Right atrium auricular region (tissue), 2 donors: ENCODE measurements around the gene IL25. TPM values are rescaled to one million over a fixed set of nuclear protein-coding genes. Genes with fewer than 3 reads are reported as not detected.
"Not testable (repeated sequence)": the region's sequence is repeated elsewhere in the genome, so short reads cannot be mapped to it uniquely, and the experiment has no call there.

Experiments used
- DNase-seq: peaks from one replicate; pipeline ENCODE4 v3.0.0-alpha.2; 2019; ENCODE audit warnings: low spot score
- H3K27ac ChIP-seq, 2 donors: fragments of 200-600 bp; sonication (generic); 1 replicate in 1 of 2; 2 replicates in 1 of 2; pipeline ENCODE4 v1.5.1; 2016 to 2019
- H3K27me3 ChIP-seq, 2 donors: fragments of 200-600 bp; sonication (generic); one replicate each; pipeline versions ENCODE4 v1.5.1 to v1.6.0; 2017 to 2019
- H3K36me3 ChIP-seq: fragments of 200-600 bp; sonication (generic); one replicate; pipeline ENCODE4 v1.5.1; 2016
- H3K4me1 ChIP-seq, 2 donors: fragments of 200-600 bp; sonication (generic); one replicate each; pipeline versions ENCODE4 v1.5.1 to v1.6.0; 2017 to 2019
- H3K4me3 ChIP-seq, 2 donors: fragments of 200-600 bp; sonication (generic); 1 replicate in 1 of 2; 2 replicates in 1 of 2; pipeline ENCODE4 v1.5.1; 2017 to 2019; ENCODE audit warnings: mild to moderate bottlenecking in 1 of 2, moderate library complexity in 1 of 2
- H3K9me3 ChIP-seq, 2 donors: fragments of 200-600 bp; sonication (generic); one replicate each; pipeline ENCODE4 v1.5.1; 2019
- total RNA-seq, 2 donors: library from RNA; depleted of rRNA; stranded (reverse); fragments of >200 nt; gene quantifications; one replicate each; pipeline ENCODE4 v1.1.0, GENCODE V29; 2016
- TF ChIP-seq, protein P1 (sequence below), 2 donors: fragments of 200-600 bp; sonication (generic); IDR thresholded peaks; one replicate each; pipeline ENCODE4 v1.5.1; 2019; ENCODE audit warnings: antibody characterized with exemption in 2 of 2

IL25 gene
- total RNA-seq, 2 donors from 2014 or later: not detected

- Histone ChIP-seq H3K4me3 (no peak overlapping the region), H3K27ac (no peak overlapping the region), H3K36me3 (peaks cover 96% of the 10 kb centered on the region), H3K9me3 (no peaks in the 10 kb centered on the region), H3K4me1 (no peaks in the 10 kb centered on the region), H3K27me3 (no peaks in the 10 kb centered on the region)
- TF ChIP-seq, protein P1, sequence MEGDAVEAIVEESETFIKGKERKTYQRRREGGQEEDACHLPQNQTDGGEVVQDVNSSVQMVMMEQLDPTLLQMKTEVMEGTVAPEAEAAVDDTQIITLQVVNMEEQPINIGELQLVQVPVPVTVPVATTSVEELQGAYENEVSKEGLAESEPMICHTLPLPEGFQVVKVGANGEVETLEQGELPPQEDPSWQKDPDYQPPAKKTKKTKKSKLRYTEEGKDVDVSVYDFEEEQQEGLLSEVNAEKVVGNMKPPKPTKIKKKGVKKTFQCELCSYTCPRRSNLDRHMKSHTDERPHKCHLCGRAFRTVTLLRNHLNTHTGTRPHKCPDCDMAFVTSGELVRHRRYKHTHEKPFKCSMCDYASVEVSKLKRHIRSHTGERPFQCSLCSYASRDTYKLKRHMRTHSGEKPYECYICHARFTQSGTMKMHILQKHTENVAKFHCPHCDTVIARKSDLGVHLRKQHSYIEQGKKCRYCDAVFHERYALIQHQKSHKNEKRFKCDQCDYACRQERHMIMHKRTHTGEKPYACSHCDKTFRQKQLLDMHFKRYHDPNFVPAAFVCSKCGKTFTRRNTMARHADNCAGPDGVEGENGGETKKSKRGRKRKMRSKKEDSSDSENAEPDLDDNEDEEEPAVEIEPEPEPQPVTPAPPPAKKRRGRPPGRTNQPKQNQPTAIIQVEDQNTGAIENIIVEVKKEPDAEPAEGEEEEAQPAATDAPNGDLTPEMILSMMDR (IDR thresholded peaks at IDR 0.05): no peak
- no peak for DNase-seq
These were observed 14.4 kb downstream of the IL25 start for GRCh38 chr14:23386999-23387398.

DNA sequence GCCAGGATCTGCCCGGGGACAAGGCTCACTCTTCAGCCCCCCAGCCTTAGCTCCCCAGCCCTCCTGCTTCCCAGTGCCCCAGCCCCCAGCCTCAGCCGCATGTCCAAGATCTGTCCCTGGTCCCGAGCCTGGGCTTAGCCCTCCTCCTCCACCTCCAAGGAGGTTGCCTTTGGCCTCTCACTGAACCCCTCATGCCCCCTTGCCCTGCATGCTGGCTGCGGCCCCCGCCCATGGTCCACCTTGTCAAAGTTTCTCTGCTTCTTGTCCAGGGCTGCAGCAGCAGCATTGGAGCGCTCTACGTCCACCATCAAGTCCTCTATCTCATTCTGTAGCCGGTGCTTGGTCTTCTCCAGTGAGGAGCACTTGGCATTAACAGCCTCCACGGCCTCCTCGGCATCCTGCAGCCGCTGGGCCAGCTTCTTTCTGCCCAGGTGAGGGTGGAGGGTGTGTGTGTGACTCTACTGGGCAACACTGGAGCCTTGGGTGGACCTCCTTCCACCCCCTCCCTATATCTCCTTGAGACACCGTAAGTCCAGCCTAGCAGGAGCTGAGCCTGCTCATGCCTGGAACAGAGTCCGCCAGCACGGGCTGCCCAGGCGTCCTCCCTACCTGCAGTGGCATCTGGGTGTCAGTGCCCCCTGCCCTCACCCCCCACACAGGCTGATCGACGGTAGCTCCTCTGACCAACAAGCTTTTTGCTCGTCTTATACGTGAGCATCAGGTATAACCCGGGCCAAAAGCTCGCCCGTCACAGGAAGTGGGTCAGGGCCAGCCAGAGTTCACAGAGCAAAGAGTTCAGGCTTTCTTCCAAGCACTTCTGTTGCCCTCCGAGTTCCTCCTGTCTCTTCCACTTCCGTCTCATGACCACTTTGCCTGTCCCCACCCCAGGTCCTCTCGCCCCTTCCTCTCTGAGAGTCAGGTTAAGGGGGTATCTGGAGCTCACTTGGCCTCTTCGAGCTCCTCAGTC is 15.6 kb downstream of the IL25 start:
- Histone ChIP-seq H3K36me3 (peaks cover 96% of the 10 kb centered on the region), H3K27me3 (no peaks in the 10 kb centered on the region), H3K9me3 (no peaks in the 10 kb centered on the region), H3K4me3 (no peak overlapping the region), H3K4me1 (no peaks in the 10 kb centered on the region), H3K27ac (no peak overlapping the region)
- no peak for DNase-seq
- TF ChIP-seq, protein P1 (IDR thresholded peaks at IDR 0.05): no peak

- no peak overlapping the region for H3K4me3 ChIP-seq
- no peaks in the 10 kb centered on the region for H3K27me3 ChIP-seq
- TF ChIP-seq, protein P1 (IDR thresholded peaks at IDR 0.05): no peak
- no peaks in the 10 kb centered on the region for H3K4me1 ChIP-seq
- DNase-seq: no peak
- H3K27ac ChIP-seq: peak overlapping the region in 1 of 2 donors; percentile 32
- peaks cover 96% of the 10 kb centered on the region for H3K36me3 ChIP-seq
- no peaks in the 10 kb centered on the region for H3K9me3 ChIP-seq
These were observed 16.4 kb downstream of the IL25 start for GRCh38 chr14:23388996-23389395.

DNA sequence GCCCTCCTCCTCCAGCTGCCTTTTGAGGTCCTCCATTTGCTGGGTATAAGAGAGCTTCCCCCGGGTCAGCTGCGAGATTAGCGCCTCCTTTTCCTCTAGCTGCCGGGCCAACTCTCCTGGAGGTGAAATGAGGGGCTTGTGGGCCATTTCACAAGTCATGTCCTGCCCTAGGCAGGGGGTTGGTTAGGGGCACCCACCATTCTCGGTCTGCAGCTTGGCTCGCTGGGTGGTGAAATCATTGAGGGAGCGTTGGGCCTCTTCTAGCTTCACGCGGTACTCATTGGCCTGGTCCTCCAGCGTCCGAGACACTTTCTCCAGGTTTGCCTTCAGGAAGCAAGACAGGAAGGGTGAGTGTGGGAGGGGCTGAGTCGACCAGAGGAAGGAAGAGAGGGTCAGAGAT is 16.8 kb downstream of the IL25 start:
- H3K4me1 ChIP-seq: no peaks in the 10 kb centered on the region
- peak overlapping the region in 1 of 2 donors; percentile 32 for H3K27ac ChIP-seq
- no peaks in the 10 kb centered on the region for H3K27me3 ChIP-seq
- H3K4me3 ChIP-seq: no peak overlapping the region
- H3K9me3 ChIP-seq: no peaks in the 10 kb centered on the region
- TF ChIP-seq, protein P1 (IDR thresholded peaks at IDR 0.05): no peak
- peaks cover 96% of the 10 kb centered on the region for H3K36me3 ChIP-seq
- no peak for DNase-seq

DNA sequence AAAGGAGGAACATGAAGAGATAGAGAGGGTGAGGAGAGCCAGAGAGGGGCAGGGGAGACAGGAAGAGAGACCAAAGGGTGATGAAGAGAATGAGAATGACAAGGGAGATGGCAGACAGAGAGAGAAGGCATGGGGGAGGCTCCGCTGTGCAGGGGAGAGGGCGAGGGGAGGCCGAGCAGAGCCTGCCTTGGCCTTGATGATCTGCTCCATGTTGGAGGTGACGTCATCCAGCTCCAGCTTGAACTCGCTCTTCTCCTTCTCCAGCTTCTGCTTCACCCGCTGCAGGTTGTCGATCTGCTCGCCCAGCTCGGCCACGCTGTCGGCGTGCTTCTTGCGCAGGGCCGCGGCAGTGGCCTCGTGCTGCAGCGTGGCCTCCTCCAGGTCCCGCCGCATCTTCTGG is 17.3 kb downstream of the IL25 start:
- H3K4me3 ChIP-seq, DNase-seq, H3K9me3 ChIP-seq, H3K27me3 ChIP-seq, H3K4me1 ChIP-seq: not testable (repeated sequence)
- H3K36me3 ChIP-seq: peaks cover 96% of the 10 kb centered on the region
- H3K27ac ChIP-seq: peak overlapping the region in 1 of 2 donors; percentile 32

- H3K27ac ChIP-seq: peak overlapping the region; percentile 33 to 70
- TF ChIP-seq, protein P1 (IDR thresholded peaks at IDR 0.05): no peak
These were observed 20.0 kb downstream of the IL25 start for GRCh38 chr14:23392613-23393012.

More at GRCh38 chr14:23392613-23393012, 20.0 kb downstream of the IL25 start:
- Histone ChIP-seq H3K27me3 (no peaks in the 10 kb centered on the region), H3K4me3 (peak overlapping the region in 1 of 2 donors; percentile 0), H3K9me3 (no peaks in the 10 kb centered on the region), H3K4me1 (no peaks in the 10 kb centered on the region), H3K36me3 (peaks cover 96% of the 10 kb centered on the region)
- DNase-seq: no peak
